GM12872 (cell line): ENCODE measurements around the gene ZDHHC16.

Experiments
- TF ChIP-seq, protein P1 (sequence below): IDR thresholded peaks from 3 replicates; pipeline ENCODE4 v1.5.1; 2011; ENCODE audit warnings: low read depth, mild to moderate bottlenecking, low read length, moderate library complexity; ENCODE audit not compliant: insufficient read depth

ZDHHC16 gene

DNA sequence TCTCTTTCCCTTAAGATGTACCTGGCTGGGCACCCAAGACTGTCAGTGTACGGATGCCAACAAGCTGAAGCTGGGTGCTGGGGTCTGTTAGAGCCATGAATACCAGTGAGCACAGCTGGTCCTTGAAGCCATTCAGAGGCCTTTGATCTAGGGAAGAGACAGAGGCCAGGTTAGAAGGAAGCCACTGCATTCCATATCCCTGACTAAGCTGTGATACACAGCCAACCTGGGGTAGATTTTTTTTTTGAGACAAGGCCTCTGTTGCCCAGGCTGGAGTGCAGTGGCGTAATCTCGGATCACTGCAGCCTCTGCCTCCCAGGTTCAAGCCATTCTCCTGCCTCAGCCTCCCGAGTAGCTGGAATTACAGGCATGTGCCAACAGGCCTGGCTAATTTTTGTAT is 20.8 kb downstream of the ZDHHC16 start:
- TF ChIP-seq, protein P1, sequence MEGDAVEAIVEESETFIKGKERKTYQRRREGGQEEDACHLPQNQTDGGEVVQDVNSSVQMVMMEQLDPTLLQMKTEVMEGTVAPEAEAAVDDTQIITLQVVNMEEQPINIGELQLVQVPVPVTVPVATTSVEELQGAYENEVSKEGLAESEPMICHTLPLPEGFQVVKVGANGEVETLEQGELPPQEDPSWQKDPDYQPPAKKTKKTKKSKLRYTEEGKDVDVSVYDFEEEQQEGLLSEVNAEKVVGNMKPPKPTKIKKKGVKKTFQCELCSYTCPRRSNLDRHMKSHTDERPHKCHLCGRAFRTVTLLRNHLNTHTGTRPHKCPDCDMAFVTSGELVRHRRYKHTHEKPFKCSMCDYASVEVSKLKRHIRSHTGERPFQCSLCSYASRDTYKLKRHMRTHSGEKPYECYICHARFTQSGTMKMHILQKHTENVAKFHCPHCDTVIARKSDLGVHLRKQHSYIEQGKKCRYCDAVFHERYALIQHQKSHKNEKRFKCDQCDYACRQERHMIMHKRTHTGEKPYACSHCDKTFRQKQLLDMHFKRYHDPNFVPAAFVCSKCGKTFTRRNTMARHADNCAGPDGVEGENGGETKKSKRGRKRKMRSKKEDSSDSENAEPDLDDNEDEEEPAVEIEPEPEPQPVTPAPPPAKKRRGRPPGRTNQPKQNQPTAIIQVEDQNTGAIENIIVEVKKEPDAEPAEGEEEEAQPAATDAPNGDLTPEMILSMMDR = no peak

DNA sequence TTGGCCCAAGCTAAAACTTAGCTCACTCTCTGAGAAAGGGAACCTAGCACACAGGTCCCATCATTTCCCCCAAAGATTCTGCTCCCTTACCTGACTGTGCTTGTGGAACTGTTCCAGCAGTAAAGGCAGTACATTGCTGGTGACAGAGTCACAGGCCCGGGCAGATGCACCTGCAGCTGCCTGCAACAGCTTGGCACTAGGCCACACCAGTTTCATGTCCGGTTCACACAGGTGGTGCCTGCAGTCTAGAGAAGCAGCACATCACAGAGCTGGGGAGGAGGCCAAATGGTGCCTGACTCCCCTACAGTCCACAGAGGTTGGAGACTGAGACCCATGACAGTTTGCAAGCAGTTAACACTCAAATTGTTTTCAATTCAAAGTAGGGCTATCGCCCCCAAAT is 22.2 kb downstream of the ZDHHC16 start:
- TF ChIP-seq, protein P1 = no peak

DNA sequence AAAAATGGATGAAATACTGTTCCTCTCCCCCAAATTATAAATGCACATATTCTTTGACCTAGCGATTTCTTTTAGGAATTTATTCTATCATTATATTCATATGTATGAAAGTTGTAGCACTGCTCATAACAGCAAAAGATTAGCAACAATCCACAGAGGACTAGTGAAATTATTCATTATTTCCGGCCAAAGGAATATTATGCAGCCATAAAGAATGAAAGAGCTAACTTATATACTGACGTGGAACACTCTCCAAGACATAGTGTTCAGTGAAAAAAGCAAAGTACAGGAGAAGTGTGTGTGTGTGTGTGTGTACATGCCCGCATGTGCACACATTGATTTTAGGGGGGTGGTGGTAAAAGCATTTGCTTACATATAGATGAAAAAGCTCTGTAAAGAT is 28.9 kb downstream of the ZDHHC16 start:
- TF ChIP-seq, protein P1 = no peak

DNA sequence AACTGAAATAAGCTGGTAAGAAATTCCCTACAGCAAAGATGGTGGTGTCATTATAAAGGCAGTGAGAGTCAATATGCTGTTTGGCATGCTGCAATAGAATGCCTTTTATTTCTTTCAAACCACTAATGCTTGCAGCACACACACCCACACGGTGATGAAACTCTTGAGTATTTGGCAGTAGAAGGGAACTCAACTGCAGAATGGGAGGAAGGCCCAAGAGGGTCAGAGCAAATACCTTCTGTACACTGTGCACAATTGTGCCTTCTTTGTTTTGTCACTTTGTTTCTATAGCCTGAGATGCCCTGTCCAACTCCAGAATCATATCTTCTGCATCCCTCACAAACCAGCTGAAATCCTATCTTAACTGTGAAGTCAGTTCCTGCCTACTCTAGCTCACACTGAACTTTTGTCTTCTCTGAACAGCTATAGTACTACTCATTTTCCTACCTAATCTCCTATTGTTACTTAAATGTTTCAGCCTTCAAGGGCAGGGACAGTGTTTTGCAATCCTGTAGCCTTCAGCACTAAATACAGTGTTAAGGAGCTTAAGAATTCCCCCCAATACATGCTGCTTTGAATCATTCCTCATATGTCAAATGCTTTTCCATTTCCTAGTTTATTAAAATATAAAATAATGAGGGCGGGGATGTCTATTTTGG is 30.1 kb downstream of the ZDHHC16 start:
- TF ChIP-seq, protein P1 = no peak

DNA sequence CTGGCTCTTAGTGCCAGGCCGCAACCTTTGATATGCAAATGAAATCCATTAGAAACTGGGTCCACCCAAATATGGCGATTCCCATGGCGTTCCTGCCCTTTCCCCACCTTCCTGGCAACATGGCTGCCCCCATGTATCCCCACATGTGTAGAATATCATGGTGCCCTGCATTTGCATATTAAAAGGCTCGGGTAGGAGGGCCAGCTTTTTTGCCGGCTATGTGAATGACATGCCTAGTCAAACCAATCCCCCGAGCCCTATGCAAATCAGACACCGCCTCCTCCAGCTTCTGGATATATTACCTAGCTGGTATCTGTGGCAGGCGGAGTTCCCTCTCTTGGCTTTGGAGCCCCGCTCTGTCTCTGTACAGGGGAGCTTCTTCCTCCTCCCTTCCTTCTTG is 34.0 kb downstream of the ZDHHC16 start:
- TF ChIP-seq, protein P1 = no peak

DNA sequence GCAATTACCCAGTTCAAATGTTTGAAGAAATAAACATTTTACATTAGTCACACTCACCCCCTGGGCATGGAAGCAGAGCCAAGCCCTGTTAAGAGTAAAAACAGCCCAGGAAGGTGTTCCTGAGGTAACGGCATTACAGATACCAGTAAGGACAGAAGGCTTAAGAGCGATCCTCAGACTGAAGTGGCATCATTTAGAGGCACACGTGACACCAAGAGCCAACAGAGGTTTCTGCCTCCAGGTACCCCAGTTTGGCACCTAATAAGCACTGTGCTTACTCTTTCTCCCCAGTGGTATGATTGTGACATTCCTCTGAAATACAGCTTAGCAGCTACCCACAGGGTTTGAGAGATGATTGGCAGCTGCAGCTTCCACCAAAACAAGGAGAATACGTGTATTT is 35.1 kb downstream of the ZDHHC16 start:
- TF ChIP-seq, protein P1 = no peak

DNA sequence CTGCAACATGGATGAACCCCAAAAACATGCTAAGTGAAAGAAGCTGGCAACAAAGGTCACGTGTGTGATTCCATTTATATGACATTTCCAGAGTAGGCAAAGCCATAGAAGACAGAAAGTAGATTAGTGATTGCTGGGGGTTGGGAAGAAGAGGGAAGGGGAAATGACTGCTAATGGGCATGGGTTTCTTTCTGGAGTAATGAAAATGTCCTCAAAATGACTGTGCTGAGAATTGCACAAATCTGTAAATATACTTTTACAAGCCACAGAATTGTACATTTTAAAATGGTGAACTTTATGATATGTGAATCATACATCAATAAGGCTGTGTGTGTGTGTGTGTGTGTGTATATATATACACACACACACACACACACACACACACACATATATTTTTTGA is 36.4 kb downstream of the ZDHHC16 start:
- TF ChIP-seq, protein P1 = no peak
